Fibroblast of skin of abdomen (primary cell): ENCODE data around the gene EML4.

Experiments used
- DNase-seq: peaks from one replicate; pipeline ENCODE4 v3.0.0-alpha.2; 2013

Gene EML4

DNA sequence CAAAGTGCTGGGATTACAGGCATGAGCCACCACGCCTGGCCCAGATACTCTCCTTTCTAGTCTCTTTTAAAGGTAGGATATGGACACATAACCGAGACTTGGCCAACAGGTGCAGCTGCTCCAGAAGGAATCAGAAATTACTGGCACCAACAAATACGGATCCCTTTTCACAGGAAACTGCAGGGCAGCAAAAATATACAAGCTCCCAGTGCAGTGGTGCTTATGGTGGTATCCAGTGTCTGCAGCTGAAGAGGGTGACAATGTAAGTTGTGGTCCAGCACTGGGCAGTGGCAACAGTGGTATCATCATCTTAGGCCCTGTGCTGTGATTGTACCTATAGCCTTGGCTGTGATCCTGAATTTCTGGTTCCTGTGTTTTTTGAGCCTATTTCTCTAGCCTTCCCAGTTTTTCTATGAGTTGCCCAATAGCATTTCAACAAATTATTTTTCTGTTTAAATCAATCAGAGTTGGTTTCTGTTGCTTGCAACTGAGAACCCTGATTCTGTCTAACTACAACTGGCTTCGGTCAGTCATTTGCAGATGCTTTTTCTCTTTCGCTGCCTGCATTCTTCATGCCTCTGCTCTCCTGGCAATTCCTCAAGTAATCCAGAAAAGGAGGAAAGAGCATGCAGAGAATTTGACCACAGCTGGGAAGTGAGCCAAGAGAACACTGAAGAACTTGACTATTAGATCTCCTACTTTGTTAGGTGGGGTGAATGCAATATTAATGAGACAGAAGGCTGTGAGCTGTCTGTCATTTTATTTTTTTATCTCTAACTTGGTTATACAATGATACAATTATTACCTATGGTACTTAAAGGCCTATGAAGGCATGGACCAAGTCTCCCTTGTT lies 30.8 kb upstream of the EML4 start:
- DNase-seq: peak; percentile 100

- peak; percentile 64 for DNase-seq
Observed at GRCh38 chr2:42139101-42139500, 30.1 kb upstream of the EML4 start.

GRCh38 chr2:42140496-42140895 lies 28.7 kb upstream of the EML4 start:
- DNase-seq: no peak

GRCh38 chr2:42141687-42142546 lies 27.2 kb upstream of the EML4 start:
- DNase-seq: peak; percentile 97

DNA sequence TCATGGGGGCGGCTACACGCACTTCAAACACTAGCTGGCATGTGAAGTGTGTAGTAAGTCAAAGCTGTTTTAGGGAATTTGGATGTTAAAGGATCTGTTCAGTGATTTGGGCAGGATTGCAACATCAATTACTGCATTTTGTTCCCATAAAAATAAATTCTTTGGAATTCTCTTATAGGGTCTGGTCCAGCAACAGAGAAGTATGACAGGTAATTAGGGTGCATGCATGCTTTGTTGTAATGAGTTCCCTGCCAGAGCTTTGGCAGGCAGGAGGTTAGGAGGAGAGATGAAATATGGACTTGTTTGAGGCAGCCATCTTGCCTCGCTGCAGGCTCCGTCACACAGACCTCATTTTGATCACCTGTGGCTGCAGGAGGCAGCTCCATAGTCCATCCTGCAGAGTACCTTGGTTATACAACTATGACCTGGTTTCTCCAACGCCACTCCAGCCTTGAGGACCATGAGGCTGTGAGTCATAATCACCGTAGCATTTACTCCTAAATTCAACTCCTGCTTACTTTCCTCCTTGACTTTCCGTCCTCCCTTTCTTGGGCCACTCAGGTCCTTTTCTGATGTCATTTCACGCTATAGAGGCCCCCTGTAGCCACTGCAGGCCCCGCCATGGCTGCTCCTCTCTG lies 26.5 kb upstream of the EML4 start:
- DNase-seq: no peak

DNA sequence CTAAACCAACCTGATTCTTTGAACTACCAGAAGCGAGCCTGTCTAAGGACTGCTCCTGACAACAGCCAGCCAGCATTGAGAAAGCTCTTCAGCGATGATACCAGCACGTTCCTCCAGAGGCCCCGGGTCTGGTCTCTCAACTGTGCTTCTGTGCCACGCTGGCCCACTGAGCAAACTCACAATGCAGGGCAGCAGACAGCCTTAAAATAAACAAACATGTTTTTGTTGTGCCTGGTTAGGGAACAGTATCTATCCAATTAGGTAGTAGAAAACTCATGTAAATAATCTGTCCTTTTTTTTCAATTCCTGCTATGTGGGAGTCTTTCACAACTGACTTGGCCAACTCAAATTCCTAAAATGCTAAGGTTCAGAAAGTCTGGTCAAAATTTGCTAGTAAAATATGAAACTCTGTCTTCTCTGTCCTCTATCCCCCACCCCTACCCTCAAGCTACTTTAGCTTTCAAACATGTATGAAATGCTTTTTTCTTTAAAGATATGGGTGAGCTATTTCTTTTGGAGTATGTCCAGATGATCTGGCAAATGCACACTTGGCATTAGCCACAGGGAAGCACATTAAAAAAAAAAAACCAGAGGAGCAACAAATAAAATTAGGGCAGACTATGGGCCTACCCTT lies 21.4 kb upstream of the EML4 start:
- DNase-seq: peak; percentile 75

- DNase-seq: no peak
Observed at GRCh38 chr2:42150159-42150558, 19.0 kb upstream of the EML4 start.

GRCh38 chr2:42153944-42154581 lies 15.1 kb upstream of the EML4 start:
- no peak for DNase-seq

DNA sequence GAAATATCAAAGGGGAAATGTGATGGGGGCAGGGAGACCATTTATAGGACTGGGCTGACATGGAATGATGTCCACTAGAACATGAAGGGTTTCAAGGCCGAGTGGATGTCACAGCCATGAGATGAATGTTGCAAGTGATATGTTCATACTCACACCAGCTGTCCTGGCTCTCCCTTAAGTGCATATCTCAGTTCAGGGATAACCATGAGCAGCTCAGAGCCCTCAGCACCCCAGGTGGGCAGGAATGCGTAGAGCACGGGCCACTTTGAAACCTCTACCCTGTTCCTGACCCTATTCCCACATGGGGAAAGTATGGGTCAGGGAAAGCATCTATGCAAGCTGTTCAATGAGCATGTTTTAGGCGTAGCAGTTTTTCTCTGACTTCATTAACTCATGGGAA lies 12.4 kb upstream of the EML4 start:
- no peak for DNase-seq

DNA sequence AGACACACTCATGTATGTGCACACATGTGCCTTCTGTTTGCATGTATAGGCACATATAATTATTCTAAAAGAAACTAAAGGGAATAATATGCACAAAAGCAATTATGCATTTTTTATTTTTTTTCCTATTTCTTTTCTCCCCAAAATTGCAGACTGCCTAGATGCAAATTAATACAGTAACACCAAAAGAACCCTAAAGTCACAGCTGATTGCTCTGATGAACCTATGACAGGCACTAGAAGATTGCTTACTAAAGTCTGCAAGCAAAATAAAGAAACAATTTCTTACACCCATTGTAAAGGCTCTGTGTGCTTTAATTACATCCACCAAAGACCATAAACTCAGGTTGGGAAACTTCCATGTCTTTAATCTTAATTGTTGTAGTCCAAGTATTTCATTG lies 7.7 kb upstream of the EML4 start:
- no peak for DNase-seq

DNA sequence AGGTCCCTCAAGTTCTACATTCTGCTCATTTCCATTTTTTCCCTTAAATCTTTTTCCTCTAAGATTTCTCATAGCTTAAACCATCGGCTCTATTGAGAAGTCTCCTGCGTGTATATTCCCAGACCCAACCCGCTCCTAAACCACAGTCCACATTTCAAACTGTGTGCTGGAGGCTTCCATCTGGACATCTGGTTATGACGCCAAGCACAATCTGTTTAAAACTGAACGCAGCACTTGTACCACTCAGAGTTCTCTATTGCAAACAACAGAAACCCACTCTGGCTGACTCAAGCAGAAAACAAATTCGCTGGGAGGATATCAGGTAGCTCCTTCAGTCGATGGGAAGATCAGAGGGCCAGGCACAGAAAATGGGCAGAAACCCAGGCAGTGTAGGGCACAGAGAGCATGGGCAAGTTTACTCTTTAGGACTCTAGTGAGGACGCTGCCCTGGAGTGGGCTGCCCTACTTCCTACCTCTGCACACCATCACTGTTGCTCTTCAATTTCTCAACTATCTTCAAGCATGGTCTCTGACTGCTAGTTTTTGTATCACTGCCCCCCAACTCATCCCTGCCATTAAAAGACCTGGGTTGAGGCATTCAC lies 5.6 kb upstream of the EML4 start:
- DNase-seq: peak; percentile 59

DNA sequence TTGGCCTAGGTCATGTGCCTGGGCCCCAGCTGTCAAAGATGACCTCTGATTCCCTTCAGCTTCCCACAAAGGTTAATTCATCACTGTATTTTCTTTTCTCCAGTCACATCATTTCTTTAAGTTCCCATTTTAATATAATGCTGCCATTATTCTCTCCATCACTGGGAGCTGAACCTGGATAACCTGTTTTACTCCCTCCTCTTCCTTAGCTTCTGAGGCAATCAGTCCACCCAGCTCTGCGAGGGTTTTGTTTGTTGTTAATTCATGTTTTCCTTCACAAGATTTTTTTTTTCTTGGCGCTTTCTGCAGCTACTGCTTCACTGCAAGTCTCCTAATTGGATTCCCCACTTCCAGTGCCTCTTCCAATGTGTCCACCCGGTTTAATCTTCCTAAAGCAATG lies 5.1 kb upstream of the EML4 start:
- no peak for DNase-seq

GRCh38 chr2:42164971-42165370 lies 4.2 kb upstream of the EML4 start:
- no peak for DNase-seq

- peak; percentile 53 for DNase-seq
Observed at GRCh38 chr2:42167458-42167857, 1.7 kb upstream of the EML4 start.

- DNase-seq: no peak
Observed at GRCh38 chr2:42168459-42169099, 574 bp upstream of the EML4 start.

- no peak for DNase-seq
Observed at GRCh38 chr2:42169874-42170521, 845 bp downstream of the EML4 start.

DNA sequence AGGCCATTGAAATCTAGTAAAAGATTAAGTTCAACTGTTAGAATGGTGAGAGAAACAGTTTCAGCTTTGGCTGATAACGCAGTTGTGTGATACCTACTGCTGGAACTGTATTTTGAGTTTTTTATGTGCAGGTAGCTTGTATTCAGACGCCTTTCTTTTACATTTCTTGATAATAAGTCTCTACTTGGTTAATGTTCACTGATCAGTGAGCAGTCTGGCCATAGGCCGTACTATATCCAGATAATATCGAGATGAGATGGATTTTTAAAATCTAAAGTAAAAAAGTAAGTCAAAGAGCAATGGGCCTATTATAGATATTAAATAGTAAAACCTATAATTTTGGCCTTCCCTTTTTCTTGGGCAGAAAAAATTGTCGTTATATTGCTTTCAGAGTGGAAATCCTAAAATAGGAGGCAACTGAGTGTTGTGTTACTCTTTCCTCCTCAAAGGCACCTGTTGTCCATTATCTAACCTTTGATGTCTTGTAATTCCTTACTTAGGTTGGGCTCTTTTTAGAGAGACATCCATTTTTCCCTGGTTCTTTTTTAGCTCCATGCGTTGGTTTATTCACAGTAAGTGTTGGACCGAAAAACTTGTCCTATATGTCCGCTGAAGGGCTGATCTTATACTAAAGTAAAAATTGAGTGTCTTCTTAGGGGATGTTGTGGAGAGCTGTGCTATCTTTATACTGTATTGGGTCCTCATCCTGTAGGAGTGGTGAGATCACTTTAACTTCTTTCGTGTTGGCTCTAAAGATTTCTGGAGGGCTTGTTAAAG lies 1.7 kb downstream of the EML4 start:
- no peak for DNase-seq

- peak; percentile 64 for DNase-seq
Observed at GRCh38 chr2:42171396-42171980, 2.3 kb downstream of the EML4 start.

GRCh38 chr2:42172020-42172419 lies 2.9 kb downstream of the EML4 start:
- no peak for DNase-seq

DNA sequence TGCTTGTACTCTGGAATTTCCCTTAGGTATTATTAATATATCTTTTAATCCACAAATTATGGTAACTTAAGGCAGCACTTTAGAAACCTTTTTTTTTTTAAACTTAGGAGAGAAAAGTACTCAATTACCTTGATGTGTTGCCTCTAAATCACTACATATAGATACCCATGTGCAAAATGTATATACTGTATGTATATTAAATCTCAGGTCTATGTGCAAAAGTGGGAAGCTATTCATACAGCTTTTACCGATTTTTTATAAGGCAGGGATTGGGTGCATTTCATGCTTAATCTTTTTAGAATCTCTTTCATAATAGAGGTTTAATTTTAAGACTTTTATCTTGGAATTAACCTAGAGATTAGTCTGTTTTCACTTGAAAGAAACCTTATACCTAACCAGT lies 3.4 kb downstream of the EML4 start:
- DNase-seq: no peak
